ENCODE measurements around the gene ARCN1. TPM values are rescaled to one million over a fixed set of nuclear protein-coding genes. Genes with fewer than 3 reads are reported as not detected.

Gene ARCN1
- total RNA-seq, 1 donor = 172 TPM

- Histone ChIP-seq H3K36me3 (ENCODE audit: insufficient read depth, low read length) (peaks cover 92% of the 10 kb centered on the region), H3K27me3 (ENCODE audit: insufficient read depth, low read length) (no peaks in the 10 kb centered on the region), H3K79me2 (ENCODE audit: insufficient read depth, low read length) (peaks cover 38% of the 10 kb centered on the region), H3K4me1 (ENCODE audit: insufficient read depth, low read length) (no peaks in the 10 kb centered on the region), H3K9me3 (ENCODE audit: low read depth, low read length) (no peaks in the 10 kb centered on the region), H3K4me3 (ENCODE audit: insufficient read depth, low read length) (no peak overlapping the region), H3K4me2 (ENCODE audit: insufficient read depth, low read length) (no peak overlapping the region), H4K20me1 (ENCODE audit: insufficient read depth, low read length) (peaks cover 61% of the 10 kb centered on the region), H2AFZ (ENCODE audit: low read length) (no peak overlapping the region), H3K27ac (ENCODE audit: low read depth, low read length) (no peak overlapping the region)
- TF ChIP-seq CTCF (IDR thresholded peaks at IDR 0.05; ENCODE audit: extremely low read depth, low read depth, low read length) = no peak
- no peak for DNase-seq (ENCODE audit: insufficient read length, low spot score, missing footprints)
These were observed 71.8 kb downstream of the ARCN1 start for GRCh38 chr11:118643995-118644345.

- Histone ChIP-seq H3K79me2 (ENCODE audit: insufficient read depth, low read length) (peaks cover 38% of the 10 kb centered on the region), H3K27me3 (ENCODE audit: insufficient read depth, low read length) (no peaks in the 10 kb centered on the region), H3K4me3 (ENCODE audit: insufficient read depth, low read length) (no peak overlapping the region), H4K20me1 (ENCODE audit: insufficient read depth, low read length) (peaks cover 61% of the 10 kb centered on the region), H3K9me3 (ENCODE audit: low read depth, low read length) (no peaks in the 10 kb centered on the region), H2AFZ (ENCODE audit: low read length) (no peak overlapping the region), H3K27ac (ENCODE audit: low read depth, low read length) (no peak overlapping the region), H3K4me2 (ENCODE audit: insufficient read depth, low read length) (no peak overlapping the region), H3K36me3 (ENCODE audit: insufficient read depth, low read length) (peaks cover 93% of the 10 kb centered on the region), H3K4me1 (ENCODE audit: insufficient read depth, low read length) (no peaks in the 10 kb centered on the region)
- no peak for TF ChIP-seq CTCF (IDR thresholded peaks at IDR 0.05; ENCODE audit: extremely low read depth, low read depth, low read length)
- DNase-seq (ENCODE audit: insufficient read length, low spot score, missing footprints) = no peak
These were observed 72.3 kb downstream of the ARCN1 start for GRCh38 chr11:118644496-118644895.

- no peak for TF ChIP-seq CTCF (IDR thresholded peaks at IDR 0.05; ENCODE audit: extremely low read depth, low read depth, low read length)
- H3K4me3 ChIP-seq (ENCODE audit: insufficient read depth, low read length) = no peak overlapping the region
- H3K27me3 ChIP-seq (ENCODE audit: insufficient read depth, low read length) = no peaks in the 10 kb centered on the region
- H3K4me2 ChIP-seq (ENCODE audit: insufficient read depth, low read length) = no peak overlapping the region
- no peak overlapping the region for H2AFZ ChIP-seq (ENCODE audit: low read length)
- peaks cover 33% of the 10 kb centered on the region for H3K79me2 ChIP-seq (ENCODE audit: insufficient read depth, low read length)
- H3K27ac ChIP-seq (ENCODE audit: low read depth, low read length) = no peak overlapping the region
- DNase-seq (ENCODE audit: insufficient read length, low spot score, missing footprints) = no peak
- peaks cover 62% of the 10 kb centered on the region for H4K20me1 ChIP-seq (ENCODE audit: insufficient read depth, low read length)
- H3K36me3 ChIP-seq (ENCODE audit: insufficient read depth, low read length) = peaks cover 94% of the 10 kb centered on the region
- no peaks in the 10 kb centered on the region for H3K9me3 ChIP-seq (ENCODE audit: low read depth, low read length)
- H3K4me1 ChIP-seq (ENCODE audit: insufficient read depth, low read length) = no peaks in the 10 kb centered on the region
These were observed 73.0 kb downstream of the ARCN1 start for GRCh38 chr11:118645066-118645715.

- peaks cover 26% of the 10 kb centered on the region for H3K79me2 ChIP-seq (ENCODE audit: insufficient read depth, low read length)
- no peak overlapping the region for H3K4me2 ChIP-seq (ENCODE audit: insufficient read depth, low read length)
- H3K4me1 ChIP-seq (ENCODE audit: insufficient read depth, low read length) = no peaks in the 10 kb centered on the region
- H3K9me3 ChIP-seq (ENCODE audit: low read depth, low read length) = no peaks in the 10 kb centered on the region
- TF ChIP-seq CTCF (IDR thresholded peaks at IDR 0.05; ENCODE audit: extremely low read depth, low read depth, low read length) = no peak
- no peak for DNase-seq (ENCODE audit: insufficient read length, low spot score, missing footprints)
- H4K20me1 ChIP-seq (ENCODE audit: insufficient read depth, low read length) = peaks cover 57% of the 10 kb centered on the region
- H3K27me3 ChIP-seq (ENCODE audit: insufficient read depth, low read length) = no peaks in the 10 kb centered on the region
- H3K4me3 ChIP-seq (ENCODE audit: insufficient read depth, low read length) = no peak overlapping the region
- no peak overlapping the region for H3K27ac ChIP-seq (ENCODE audit: low read depth, low read length)
- H2AFZ ChIP-seq (ENCODE audit: low read length) = no peak overlapping the region
- H3K36me3 ChIP-seq (ENCODE audit: insufficient read depth, low read length) = peaks cover 95% of the 10 kb centered on the region
These were observed 74.2 kb downstream of the ARCN1 start for GRCh38 chr11:118646393-118646792.
